H1 (cell line): ENCODE results near the gene ARPC4.

Experiments used
- POLR2A ChIP-seq, 2 experiments: IDR thresholded peaks; 1 replicate in 1 of 2; 2 replicates in 1 of 2; pipeline ENCODE4 v1.6.1; 2011; ENCODE audit warnings: low read depth in 2 of 2, low read length in 2 of 2, mild to moderate bottlenecking in 2 of 2; ENCODE audit errors: control extremely low read depth in 1 of 2
- POLR2AphosphoS5 ChIP-seq: IDR thresholded peaks from 2 replicates; pipeline ENCODE4 v1.6.1; 2011; ENCODE audit warnings: low read depth, low read length
- RFX5 ChIP-seq: IDR thresholded peaks from 2 replicates; pipeline ENCODE4 v1.6.1; 2011; ENCODE audit warnings: low read depth, low read length, improper control_type of control experiment, borderline replicate concordance
- TAF7 ChIP-seq: optimal IDR thresholded peaks from 2 replicates; pipeline ENCODE3; 2011; ENCODE audit warnings: low read depth, mild to moderate bottlenecking, inconsistent platforms, low read length, moderate library complexity, borderline replicate concordance
- TCF12 ChIP-seq: IDR thresholded peaks from 2 replicates; pipeline ENCODE4 v1.6.1; 2011; ENCODE audit warnings: low read depth, mild to moderate bottlenecking, low read length
- ZNF274 ChIP-seq: IDR thresholded peaks from 2 replicates; pipeline ENCODE4 v1.7.0; 2012; ENCODE audit warnings: low read length, borderline replicate concordance; ENCODE audit errors: extremely low read depth
- TF ChIP-seq, protein P1 (sequence below): IDR thresholded peaks from 2 replicates; pipeline ENCODE4 v1.6.1; 2012; ENCODE audit warnings: inconsistent platforms
- TF ChIP-seq, protein P2 (sequence below), 3 experiments: IDR thresholded peaks; 1 replicate in 2 of 3; 2 replicates in 1 of 3; pipeline versions ENCODE4 v1.5.1 to v1.6.1; 2011; ENCODE audit warnings: low read length in 3 of 3, mild to moderate bottlenecking in 3 of 3, inconsistent platforms in 2 of 3, low read depth in 1 of 3, moderate library complexity in 1 of 3; ENCODE audit not compliant: insufficient read depth in 1 of 3; ENCODE audit errors: control extremely low read depth in 1 of 3

DNA sequence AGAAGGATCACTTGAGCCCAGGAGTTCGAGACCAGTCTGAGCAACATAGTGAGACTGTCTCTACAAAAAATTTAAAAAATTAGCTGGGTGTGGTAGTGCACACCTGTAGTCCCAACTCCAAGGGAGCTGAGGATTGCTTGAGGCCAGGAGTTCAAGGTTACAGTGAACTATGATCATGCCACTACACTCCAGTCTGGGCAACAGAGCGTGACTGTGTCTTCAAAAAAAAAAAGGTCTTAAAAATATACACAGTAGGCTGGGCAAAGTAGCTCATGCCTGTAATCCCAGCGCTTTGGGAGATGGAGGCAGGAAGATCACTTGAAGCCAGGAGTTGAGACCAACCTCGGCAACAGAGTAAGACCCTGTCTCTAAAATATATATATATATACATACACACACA lies 12.0 kb upstream of the ARPC4 start:
- TF ChIP-seq RFX5, result no peak
- TF ChIP-seq, protein P1, sequence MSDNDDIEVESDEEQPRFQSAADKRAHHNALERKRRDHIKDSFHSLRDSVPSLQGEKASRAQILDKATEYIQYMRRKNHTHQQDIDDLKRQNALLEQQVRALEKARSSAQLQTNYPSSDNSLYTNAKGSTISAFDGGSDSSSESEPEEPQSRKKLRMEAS, result no peak
- TF ChIP-seq, protein P2, sequence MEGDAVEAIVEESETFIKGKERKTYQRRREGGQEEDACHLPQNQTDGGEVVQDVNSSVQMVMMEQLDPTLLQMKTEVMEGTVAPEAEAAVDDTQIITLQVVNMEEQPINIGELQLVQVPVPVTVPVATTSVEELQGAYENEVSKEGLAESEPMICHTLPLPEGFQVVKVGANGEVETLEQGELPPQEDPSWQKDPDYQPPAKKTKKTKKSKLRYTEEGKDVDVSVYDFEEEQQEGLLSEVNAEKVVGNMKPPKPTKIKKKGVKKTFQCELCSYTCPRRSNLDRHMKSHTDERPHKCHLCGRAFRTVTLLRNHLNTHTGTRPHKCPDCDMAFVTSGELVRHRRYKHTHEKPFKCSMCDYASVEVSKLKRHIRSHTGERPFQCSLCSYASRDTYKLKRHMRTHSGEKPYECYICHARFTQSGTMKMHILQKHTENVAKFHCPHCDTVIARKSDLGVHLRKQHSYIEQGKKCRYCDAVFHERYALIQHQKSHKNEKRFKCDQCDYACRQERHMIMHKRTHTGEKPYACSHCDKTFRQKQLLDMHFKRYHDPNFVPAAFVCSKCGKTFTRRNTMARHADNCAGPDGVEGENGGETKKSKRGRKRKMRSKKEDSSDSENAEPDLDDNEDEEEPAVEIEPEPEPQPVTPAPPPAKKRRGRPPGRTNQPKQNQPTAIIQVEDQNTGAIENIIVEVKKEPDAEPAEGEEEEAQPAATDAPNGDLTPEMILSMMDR (IDR thresholded peaks at IDR 0.05; ENCODE audit: control extremely low read depth in 1 of 3, insufficient read depth in 1 of 3, low read depth in 1 of 3, low read length in 3 of 3), result no peak
- TF ChIP-seq POLR2A (IDR thresholded peaks at IDR 0.05; ENCODE audit: control extremely low read depth in 1 of 2, low read depth in 2 of 2, low read length in 2 of 2), result no peak
- no peak for TF ChIP-seq TAF7
- no peak for TF ChIP-seq TCF12
- TF ChIP-seq ZNF274, result no peak
- TF ChIP-seq POLR2AphosphoS5, result no peak
